Stomach (tissue), 4 donors: Measurements from ENCODE around the gene PECR.

Experiments used
- EP300 ChIP-seq: sonication (generic); formaldehyde crosslinking; IDR thresholded peaks from one replicate; pipeline ENCODE4 v1.6.1; 2017; ENCODE audit warnings: antibody characterized with exemption
- POLR2AphosphoS5 ChIP-seq, 3 donors: sonication (generic); formaldehyde crosslinking; IDR thresholded peaks; one replicate each; pipeline ENCODE4 v1.6.1; 2016; ENCODE audit warnings: antibody characterized with exemption in 3 of 3
- TF ChIP-seq, protein P1 (sequence below), 7 experiments: fragments of 450-650 bp in 4 of 7; fragments of 200-600 bp in 3 of 7; sonication (generic) in 3 of 7; IDR thresholded peaks; one replicate each; pipeline ENCODE4 v1.5.1; 2016 to 2019; ENCODE audit warnings: antibody characterized with exemption in 7 of 7, control low read depth in 2 of 7, mild to moderate bottlenecking in 1 of 7

- TF ChIP-seq, protein P1, sequence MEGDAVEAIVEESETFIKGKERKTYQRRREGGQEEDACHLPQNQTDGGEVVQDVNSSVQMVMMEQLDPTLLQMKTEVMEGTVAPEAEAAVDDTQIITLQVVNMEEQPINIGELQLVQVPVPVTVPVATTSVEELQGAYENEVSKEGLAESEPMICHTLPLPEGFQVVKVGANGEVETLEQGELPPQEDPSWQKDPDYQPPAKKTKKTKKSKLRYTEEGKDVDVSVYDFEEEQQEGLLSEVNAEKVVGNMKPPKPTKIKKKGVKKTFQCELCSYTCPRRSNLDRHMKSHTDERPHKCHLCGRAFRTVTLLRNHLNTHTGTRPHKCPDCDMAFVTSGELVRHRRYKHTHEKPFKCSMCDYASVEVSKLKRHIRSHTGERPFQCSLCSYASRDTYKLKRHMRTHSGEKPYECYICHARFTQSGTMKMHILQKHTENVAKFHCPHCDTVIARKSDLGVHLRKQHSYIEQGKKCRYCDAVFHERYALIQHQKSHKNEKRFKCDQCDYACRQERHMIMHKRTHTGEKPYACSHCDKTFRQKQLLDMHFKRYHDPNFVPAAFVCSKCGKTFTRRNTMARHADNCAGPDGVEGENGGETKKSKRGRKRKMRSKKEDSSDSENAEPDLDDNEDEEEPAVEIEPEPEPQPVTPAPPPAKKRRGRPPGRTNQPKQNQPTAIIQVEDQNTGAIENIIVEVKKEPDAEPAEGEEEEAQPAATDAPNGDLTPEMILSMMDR (IDR thresholded peaks at IDR 0.05), result no peak
- TF ChIP-seq POLR2AphosphoS5 (IDR thresholded peaks at IDR 0.05) (no peak), EP300 (no peak)
These were observed 17.1 kb upstream of the PECR start for GRCh38 chr2:216098421-216099334.
